Endothelial cell of umbilical vein (primary cell): ENCODE results near the gene TSR3. TPM values are rescaled to one million over a fixed set of nuclear protein-coding genes. Genes with fewer than 3 reads are reported as not detected.

Source experiments
- BruUV-seq: library from RNA; stranded (reverse); fragments of 400-500 nt; replicated peaks from 2 replicates; lab custom pipeline; 2021; lab: Mats Ljungman, UMichigan
- CTCF ChIA-PET: fragments of 300-600, 350-600 bp; sonication (Branson Sonifier 250); formaldehyde crosslinking; loops from one replicate; lab custom pipeline; 2021; ENCODE audit warnings: antibody characterized with exemption, inconsistent platforms; lab: Charles Lee
- POLR2A ChIA-PET: fragments of 300-600, 350-600 bp; sonication (Branson Sonifier 250); formaldehyde crosslinking; loops from one replicate; lab custom pipeline; 2021; ENCODE audit warnings: antibody characterized with exemption, inconsistent platforms; lab: Charles Lee
- DNase-seq: peaks from one replicate; pipeline ENCODE4 v3.0.0-alpha.2; 2011; ENCODE audit warnings: low read depth, low spot score
- FAIRE-seq: peaks from 2 replicates; lab custom pipeline; 2011; peaks lifted over from hg19 to GRCh38; lab: Jason Lieb, UNC
- H2AFZ ChIP-seq: 2 replicates; pipeline ENCODE4 v1.6.0; 2012; ENCODE audit warnings: low read depth, low read length, control low read depth, inconsistent platforms
- H3K27ac ChIP-seq: 2 replicates; pipeline ENCODE4 v1.5.1; 2011; ENCODE audit warnings: low read depth, mild to moderate bottlenecking, control low read depth, low read length, moderate library complexity; ENCODE audit not compliant: insufficient read depth
- H3K27me3 ChIP-seq, 2 experiments: 2 replicates each; pipeline versions ENCODE4 v1.6.0 to v1.6.1; 2011; ENCODE audit warnings: low read length in 2 of 2, mixed read lengths in 1 of 2; ENCODE audit not compliant: control insufficient read depth in 2 of 2, insufficient read depth in 2 of 2
- H3K36me3 ChIP-seq, 2 experiments: 2 replicates in 1 of 2; 3 replicates in 1 of 2; pipeline ENCODE4 v1.5.1; 2011; ENCODE audit warnings: low read length in 2 of 2, mild to moderate bottlenecking in 1 of 2, moderate library complexity in 1 of 2; ENCODE audit not compliant: control insufficient read depth in 2 of 2, insufficient read depth in 2 of 2; ENCODE audit errors: extremely low read depth in 1 of 2
- H3K4me1 ChIP-seq: 3 replicates; pipeline ENCODE4 v1.5.1; 2011; ENCODE audit warnings: mild to moderate bottlenecking, low read length; ENCODE audit not compliant: control insufficient read depth, insufficient read depth; ENCODE audit errors: extremely low read depth
- H3K4me2 ChIP-seq: 2 replicates; pipeline ENCODE4 v1.6.1; 2011; ENCODE audit warnings: low read length, control low read depth, mixed read lengths; ENCODE audit not compliant: insufficient read depth
- H3K4me3 ChIP-seq, 3 experiments: fragments of 200-600 bp in 1 of 3; sonication (generic), shearing (Covaris generic) in 1 of 3; replicated peaks in 1 of 3; 2 replicates each; pipeline ENCODE4 v1.5.1; 2011 to 2016; ENCODE audit warnings: control low read depth in 3 of 3, low read length in 3 of 3, mild to moderate bottlenecking in 2 of 3, inconsistent platforms in 1 of 3, low read depth in 1 of 3, moderate library complexity in 1 of 3; ENCODE audit not compliant: insufficient read depth in 1 of 3
- H3K79me2 ChIP-seq: 2 replicates; pipeline ENCODE4 v1.6.0; 2012; ENCODE audit warnings: low read length, inconsistent platforms; ENCODE audit not compliant: control insufficient read depth, insufficient read depth
- H3K9ac ChIP-seq: replicated peaks from 2 replicates; pipeline ENCODE3; 2011; ENCODE audit warnings: low read length, control low read depth; ENCODE audit not compliant: insufficient read depth; ENCODE audit errors: extremely low read depth
- H3K9me1 ChIP-seq: replicated peaks from 3 replicates; pipeline ENCODE4 v1.6.0; 2011; ENCODE audit warnings: mild to moderate bottlenecking, low read length; ENCODE audit not compliant: control insufficient read depth, insufficient read depth; ENCODE audit errors: extremely low read depth
- H3K9me3 ChIP-seq: replicated peaks from 2 replicates; pipeline ENCODE4 v1.5.1; 2012; ENCODE audit warnings: low read length, inconsistent platforms; ENCODE audit not compliant: control insufficient read depth, insufficient read depth
- H4K20me1 ChIP-seq: replicated peaks from 2 replicates; pipeline ENCODE3; 2011; ENCODE audit warnings: mild to moderate bottlenecking, low read length; ENCODE audit not compliant: control insufficient read depth, insufficient read depth; ENCODE audit errors: extremely low read depth
- EZH2 ChIP-seq: IDR thresholded peaks from 2 replicates; pipeline ENCODE4 v1.6.1; 2012; ENCODE audit warnings: borderline replicate concordance, low read depth, mild to moderate bottlenecking, moderate library complexity, low read length, inconsistent platforms; ENCODE audit not compliant: severe bottlenecking
- FOS ChIP-seq: IDR thresholded peaks from 2 replicates; pipeline ENCODE4 v1.6.1; 2011; ENCODE audit warnings: mild to moderate bottlenecking, low read length, moderate library complexity, borderline replicate concordance; ENCODE audit not compliant: insufficient read depth
- GATA2 ChIP-seq: IDR thresholded peaks from 2 replicates; pipeline ENCODE4 v1.7.0; 2011; ENCODE audit warnings: low read depth, mild to moderate bottlenecking, moderate library complexity, mixed read lengths, low read length; ENCODE audit not compliant: insufficient read length, insufficient read depth
- JUN ChIP-seq: IDR thresholded peaks from 2 replicates; pipeline ENCODE4 v1.6.1; 2011; ENCODE audit warnings: borderline replicate concordance, low read depth; ENCODE audit not compliant: insufficient read length, insufficient read depth
- MYC ChIP-seq: IDR thresholded peaks from one replicate; pipeline ENCODE4 v1.6.1; 2011; ENCODE audit warnings: mild to moderate bottlenecking, low read depth, low read length
- POLR2A ChIP-seq: IDR thresholded peaks from 2 replicates; pipeline ENCODE4 v1.6.1; 2012; ENCODE audit warnings: low read depth, mild to moderate bottlenecking, control low read depth, low read length
- POLR2AphosphoS5 ChIP-seq: IDR thresholded peaks from 2 replicates; pipeline ENCODE4 v1.6.1; 2012; ENCODE audit warnings: low read depth, mild to moderate bottlenecking, control low read depth, low read length, moderate library complexity; ENCODE audit not compliant: insufficient read depth
- dilution Hi-C: fragments of 300-500 bp; cut with MboI; formaldehyde crosslinking; loops from one replicate; pipeline ENCODE4 v1.15.0; 2019; ENCODE audit warnings: low sequenced_read_pairs; ENCODE audit not compliant: extremely low pct_ligation_motif_present
- intact Hi-C: fragments of 100-400 bp; cut with micrococcal nuclease; formaldehyde crosslinking; loops from one replicate; pipeline ENCODE4 v1.10.0; 2022
- polyA plus RNA-seq, 4 experiments: library from polyadenylated mRNA; depleted of rRNA in 3 of 4; stranded (reverse) in 3 of 4; unstranded in 1 of 4; fragments of >200 nt; gene quantifications; 2 replicates each; pipeline versions ENCODE4 v1.2.1 to v1.2.3, GENCODE V29; 2011 to 2012; ENCODE audit warnings: missing spikeins in 1 of 4
- total RNA-seq: library from RNA; stranded (reverse); gene quantifications from 2 replicates; pipeline ENCODE4 v1.2.3, GENCODE V29; 2021
- TF ChIP-seq, protein P1 (sequence below), 2 donors: IDR thresholded peaks; 1 replicate in 1 of 2; 2 replicates in 1 of 2; pipeline ENCODE4 v1.5.1; 2011; ENCODE audit warnings: low read length in 2 of 2, mild to moderate bottlenecking in 2 of 2, moderate library complexity in 2 of 2, control low read depth in 1 of 2, inconsistent platforms in 1 of 2, low read depth in 1 of 2; ENCODE audit not compliant: insufficient read depth in 1 of 2; ENCODE audit errors: extremely low read depth in 1 of 2
- TF ChIP-seq, protein P2 (sequence below): IDR thresholded peaks from 2 replicates; pipeline ENCODE4 v1.6.1; 2011; ENCODE audit not compliant: insufficient read depth, insufficient read length

Gene TSR3
- total and polyA plus RNA-seq, 2 donors (not counting 3 experiments of a cell fraction or from before 2014, with no cell fraction given): 65.4 to 82.7 TPM

DNA sequence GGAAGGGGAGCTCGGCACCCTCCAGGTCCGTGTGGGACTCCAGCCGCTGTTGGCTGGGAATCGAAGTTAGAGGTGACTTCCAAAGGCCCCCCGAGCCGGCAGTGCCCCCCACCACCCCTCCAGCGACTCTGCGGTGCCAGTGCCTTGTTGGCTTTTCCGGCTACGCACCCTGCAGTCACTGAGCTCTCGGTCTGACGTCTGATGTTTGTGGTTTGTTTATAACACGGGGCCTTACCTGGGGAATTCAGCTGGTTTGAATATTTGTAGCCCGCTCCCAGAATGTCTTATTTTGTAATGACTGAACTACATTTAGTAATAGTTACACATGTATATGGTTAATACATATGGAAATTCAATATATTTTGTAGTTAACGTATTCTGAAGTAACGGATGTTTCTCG is 25.3 kb downstream of the TSR3 start:
- H3K36me3 ChIP-seq: peaks cover 3 to 19% of the 10 kb centered on the region in 2 experiments
- no peak overlapping the region for H3K27ac ChIP-seq
- no peak overlapping the region for H3K4me2 ChIP-seq
- H3K9me3 ChIP-seq: no peaks in the 10 kb centered on the region
- intact Hi-C loops (no loop called here), dilution Hi-C loops (no loop called here)
- CTCF ChIA-PET: interaction anchor here (1.0 kb wide), 1 partner anchor 10 kb away, joined by 3 read pairs; no protein-coding TSS in a partner anchor
- H4K20me1 ChIP-seq: no peaks in the 10 kb centered on the region
- H3K4me3 ChIP-seq: no peak overlapping the region
- no peak for DNase-seq
- no peaks in the 10 kb centered on the region for H3K9me1 ChIP-seq
- no peak for FAIRE-seq
- POLR2A ChIA-PET: no interaction called here
- no peaks in the 10 kb centered on the region for H3K79me2 ChIP-seq
- H3K4me1 ChIP-seq: peaks cover 1% of the 10 kb centered on the region
- no TSS peak for BruUV-seq
- TF ChIP-seq, protein P1, sequence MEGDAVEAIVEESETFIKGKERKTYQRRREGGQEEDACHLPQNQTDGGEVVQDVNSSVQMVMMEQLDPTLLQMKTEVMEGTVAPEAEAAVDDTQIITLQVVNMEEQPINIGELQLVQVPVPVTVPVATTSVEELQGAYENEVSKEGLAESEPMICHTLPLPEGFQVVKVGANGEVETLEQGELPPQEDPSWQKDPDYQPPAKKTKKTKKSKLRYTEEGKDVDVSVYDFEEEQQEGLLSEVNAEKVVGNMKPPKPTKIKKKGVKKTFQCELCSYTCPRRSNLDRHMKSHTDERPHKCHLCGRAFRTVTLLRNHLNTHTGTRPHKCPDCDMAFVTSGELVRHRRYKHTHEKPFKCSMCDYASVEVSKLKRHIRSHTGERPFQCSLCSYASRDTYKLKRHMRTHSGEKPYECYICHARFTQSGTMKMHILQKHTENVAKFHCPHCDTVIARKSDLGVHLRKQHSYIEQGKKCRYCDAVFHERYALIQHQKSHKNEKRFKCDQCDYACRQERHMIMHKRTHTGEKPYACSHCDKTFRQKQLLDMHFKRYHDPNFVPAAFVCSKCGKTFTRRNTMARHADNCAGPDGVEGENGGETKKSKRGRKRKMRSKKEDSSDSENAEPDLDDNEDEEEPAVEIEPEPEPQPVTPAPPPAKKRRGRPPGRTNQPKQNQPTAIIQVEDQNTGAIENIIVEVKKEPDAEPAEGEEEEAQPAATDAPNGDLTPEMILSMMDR (IDR thresholded peaks at IDR 0.05; ENCODE audit: extremely low read depth in 1 of 2, insufficient read depth in 1 of 2, low read depth in 1 of 2, low read length in 2 of 2): no peak
- TF ChIP-seq FOS: no peak
- no peak for TF ChIP-seq JUN
- TF ChIP-seq GATA2: no peak
- TF ChIP-seq POLR2A: no peak
- TF ChIP-seq, protein P2, sequence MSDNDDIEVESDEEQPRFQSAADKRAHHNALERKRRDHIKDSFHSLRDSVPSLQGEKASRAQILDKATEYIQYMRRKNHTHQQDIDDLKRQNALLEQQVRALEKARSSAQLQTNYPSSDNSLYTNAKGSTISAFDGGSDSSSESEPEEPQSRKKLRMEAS: no peak
- TF ChIP-seq POLR2AphosphoS5: no peak
- no peak for TF ChIP-seq EZH2
- no peak for TF ChIP-seq MYC
- no peak overlapping the region for H3K9ac ChIP-seq
- H3K27me3 ChIP-seq: peaks cover 3 to 7% of the 10 kb centered on the region in 2 experiments
- no peak overlapping the region for H2AFZ ChIP-seq
